Measurements from ENCODE around the gene POPDC2. TPM values are rescaled to one million over a fixed set of nuclear protein-coding genes. Genes with fewer than 3 reads are reported as not detected.

Gene POPDC2
- polyA plus RNA-seq, 1 of the 3 experiments (the other 2 are of a cell fraction) = 19.9 TPM

GRCh38 chr3:119592861-119593260 lies 67.5 kb downstream of the POPDC2 start:
- WGBS (ENCODE audit: low lambda C conversion rate) = 59% methylated on average over 1 of the region's 1 CpG
- no peaks in the 10 kb centered on the region for H3K9me2 ChIP-seq
- H3K27ac ChIP-seq (ENCODE audit: low read depth in 2 of 2, low read length in 1 of 2) = no peak overlapping the region
- no peak for DNase-seq
- no peaks in the 10 kb centered on the region for H3K9me3 ChIP-seq
- H3K4me1 ChIP-seq (ENCODE audit: control insufficient read depth in 1 of 2, insufficient read depth in 2 of 2, low read depth in 1 of 2, low read length in 1 of 2) = peaks cover 0 to 9% of the 10 kb centered on the region in 2 experiments; a peak in 1 of 4 replicates
- no peaks in the 10 kb centered on the region for H3K36me3 ChIP-seq (replicated peaks in 1 of 2; ENCODE audit: control insufficient read depth in 1 of 2, insufficient read depth in 2 of 2, low read length in 1 of 2)
- H3K27me3 ChIP-seq (ENCODE audit: insufficient read depth) = no peaks in the 10 kb centered on the region
- POLR2A ChIA-PET = no interaction called here
- no peak overlapping the region for H3K4me3 ChIP-seq (ENCODE audit: low read depth in 2 of 2, low read length in 1 of 2)
- no peak overlapping the region for H3K4me2 ChIP-seq
- no peak overlapping the region for H3K9ac ChIP-seq
- H3K79me2 ChIP-seq (ENCODE audit: insufficient read depth) = no peaks in the 10 kb centered on the region
- H2AFZ ChIP-seq (ENCODE audit: low read depth) = no peak overlapping the region
- H4K20me1 ChIP-seq (ENCODE audit: insufficient read depth) = no peaks in the 10 kb centered on the region
- CTCF ChIA-PET = no interaction called here
- no peaks in the 10 kb centered on the region for H3F3A ChIP-seq (replicated peaks; ENCODE audit: insufficient read depth)
- no peak for TF ChIP-seq NFIC (IDR thresholded peaks at IDR 0.05; ENCODE audit: borderline replicate concordance)
- no peak for TF ChIP-seq MXI1 (IDR thresholded peaks at IDR 0.05; ENCODE audit: low read depth, low read length)
- TF ChIP-seq TCF12 (IDR thresholded peaks at IDR 0.05) = no peak
- TF ChIP-seq RFX5 (IDR thresholded peaks at IDR 0.05; ENCODE audit: low read length) = no peak
- TF ChIP-seq SIN3A (IDR thresholded peaks at IDR 0.05; ENCODE audit: borderline replicate concordance, low read depth, low read length) = no peak
- no peak for TF ChIP-seq FOXJ3 (CRISPR knock-in tag; IDR thresholded peaks at IDR 0.05)

Other genes with a start within 250 kb of the POPDC2 start
- gene TMEM39A, start 197.0 kb downstream of the POPDC2 start, polyA plus RNA-seq (2012; rRNA removed) = 13.2 and 19.0 TPM in 2 replicates
- 12.1 and 21.0 TPM in 2 replicates for gene POGLUT1, start 191.6 kb downstream of the POPDC2 start, polyA plus RNA-seq (2012; rRNA removed)
- gene TIMMDC1, start 162.0 kb downstream of the POPDC2 start, polyA plus RNA-seq (2012; rRNA removed) = 128 and 153 TPM in 2 replicates
- not detected in 2 replicates for gene CD80, start 101.0 kb downstream of the POPDC2 start, polyA plus RNA-seq (2012; rRNA removed)
- 0.08 TPM in 1 of 2 replicates, not detected in the other for gene ADPRH, start 81.1 kb downstream of the POPDC2 start, polyA plus RNA-seq (2012; rRNA removed)
- gene PLA1A, start 62.7 kb downstream of the POPDC2 start, polyA plus RNA-seq (2012; rRNA removed) = 0.08 TPM in 1 of 2 replicates, not detected in the other
- gene COX17, start 16.8 kb upstream of the POPDC2 start, polyA plus RNA-seq (2012; rRNA removed) = 15.1 and 21.5 TPM in 2 replicates
- 3.7 and 6.3 TPM in 2 replicates for gene CFAP91, start 42.4 kb upstream of the POPDC2 start, polyA plus RNA-seq (2012; rRNA removed)
- 0.03 TPM in 1 of 2 replicates, not detected in the other for gene NR1I2, start 121.5 kb upstream of the POPDC2 start, polyA plus RNA-seq (2012; rRNA removed)